HEK293T (cell line): Measurements from ENCODE around the gene HMCES.

Experiments
- CTBP1 ChIP-seq: fragments of 450-650 bp; IDR thresholded peaks from 2 replicates; pipeline ENCODE4 v1.6.1; 2016; ENCODE audit warnings: borderline replicate concordance
- ELF4 ChIP-seq: fragments of 450-650 bp; IDR thresholded peaks from 2 replicates; pipeline ENCODE4 v1.6.1; 2017; ENCODE audit warnings: antibody characterized with exemption
- FOXA1 ChIP-seq: fragments of 450-650 bp; IDR thresholded peaks from 2 replicates; pipeline ENCODE4 v1.6.1; 2016; ENCODE audit warnings: mild to moderate bottlenecking
- FOXK2 ChIP-seq: fragments of 450-650 bp; IDR thresholded peaks from 2 replicates; pipeline ENCODE4 v1.6.1; 2016; ENCODE audit warnings: mild to moderate bottlenecking
- FOXM1 ChIP-seq: fragments of 450-650 bp; IDR thresholded peaks from 2 replicates; pipeline ENCODE4 v1.6.1; 2017; ENCODE audit warnings: mild to moderate bottlenecking, borderline replicate concordance
- HDGF ChIP-seq: fragments of 450-650 bp; IDR thresholded peaks from 2 replicates; pipeline ENCODE4 v1.6.1; 2017; ENCODE audit warnings: antibody characterized with exemption, borderline replicate concordance
- LEF1 ChIP-seq: fragments of 450-650 bp; IDR thresholded peaks from 2 replicates; pipeline ENCODE4 v1.6.1; 2017; ENCODE audit warnings: mild to moderate bottlenecking, borderline replicate concordance
- NFRKB ChIP-seq: fragments of 450-650 bp; IDR thresholded peaks from 2 replicates; pipeline ENCODE4 v1.6.1; 2016; ENCODE audit warnings: mild to moderate bottlenecking, moderate library complexity
- SP1 ChIP-seq: fragments of 450-650 bp; IDR thresholded peaks from 2 replicates; pipeline ENCODE4 v1.6.1; 2017
- TARDBP ChIP-seq: fragments of 450-650 bp; IDR thresholded peaks from 2 replicates; pipeline ENCODE4 v1.6.1; 2016
- ZNF384 ChIP-seq: fragments of 450-650 bp; IDR thresholded peaks from 2 replicates; pipeline ENCODE4 v1.6.1; 2016
- TF ChIP-seq, protein P1 (sequence below): fragments of 450-650 bp; IDR thresholded peaks from 2 replicates; pipeline ENCODE4 v1.6.1; 2016

DNA sequence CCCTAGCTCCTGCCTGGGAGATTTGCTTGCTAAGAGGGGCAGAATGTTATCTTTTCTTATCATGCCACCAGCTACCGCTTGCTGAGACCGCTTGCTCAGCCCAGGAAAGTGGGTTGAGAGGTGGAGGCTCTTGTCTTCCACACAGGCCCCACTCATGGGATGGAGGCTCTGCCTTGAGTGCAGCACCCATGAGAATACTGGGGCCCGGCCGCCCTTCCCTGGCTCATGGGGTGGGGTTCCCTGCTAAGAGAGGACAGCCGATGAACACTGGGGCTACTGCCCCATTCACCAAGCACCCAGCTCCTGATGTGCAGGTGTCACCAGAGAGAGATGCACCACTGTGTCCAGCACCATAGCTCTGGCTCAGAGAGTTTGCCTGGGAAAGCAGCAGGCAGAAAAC lies 55.2 kb downstream of the HMCES start:
- TF ChIP-seq, protein P1, sequence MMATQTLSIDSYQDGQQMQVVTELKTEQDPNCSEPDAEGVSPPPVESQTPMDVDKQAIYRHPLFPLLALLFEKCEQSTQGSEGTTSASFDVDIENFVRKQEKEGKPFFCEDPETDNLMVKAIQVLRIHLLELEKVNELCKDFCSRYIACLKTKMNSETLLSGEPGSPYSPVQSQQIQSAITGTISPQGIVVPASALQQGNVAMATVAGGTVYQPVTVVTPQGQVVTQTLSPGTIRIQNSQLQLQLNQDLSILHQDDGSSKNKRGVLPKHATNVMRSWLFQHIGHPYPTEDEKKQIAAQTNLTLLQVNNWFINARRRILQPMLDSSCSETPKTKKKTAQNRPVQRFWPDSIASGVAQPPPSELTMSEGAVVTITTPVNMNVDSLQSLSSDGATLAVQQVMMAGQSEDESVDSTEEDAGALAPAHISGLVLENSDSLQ: no peak
- no peak for TF ChIP-seq SP1
- no peak for TF ChIP-seq FOXM1
- TF ChIP-seq CTBP1: no peak
- TF ChIP-seq FOXA1: no peak
- TF ChIP-seq NFRKB: no peak
- no peak for TF ChIP-seq ZNF384
- TF ChIP-seq ELF4: no peak
- no peak for TF ChIP-seq TARDBP
- TF ChIP-seq HDGF: no peak
- TF ChIP-seq FOXK2: no peak
- TF ChIP-seq LEF1: no peak
